Colon (tissue), 2 donors: ENCODE data around the gene ZBTB40.

ENCODE experiments used
- FAIRE-seq: peaks from 2 replicates; lab custom pipeline; 2012; peaks lifted over from hg19 to GRCh38; lab: Jason Lieb, UNC
- donor health status: control.
- donor health status: control.

Gene ZBTB40

DNA sequence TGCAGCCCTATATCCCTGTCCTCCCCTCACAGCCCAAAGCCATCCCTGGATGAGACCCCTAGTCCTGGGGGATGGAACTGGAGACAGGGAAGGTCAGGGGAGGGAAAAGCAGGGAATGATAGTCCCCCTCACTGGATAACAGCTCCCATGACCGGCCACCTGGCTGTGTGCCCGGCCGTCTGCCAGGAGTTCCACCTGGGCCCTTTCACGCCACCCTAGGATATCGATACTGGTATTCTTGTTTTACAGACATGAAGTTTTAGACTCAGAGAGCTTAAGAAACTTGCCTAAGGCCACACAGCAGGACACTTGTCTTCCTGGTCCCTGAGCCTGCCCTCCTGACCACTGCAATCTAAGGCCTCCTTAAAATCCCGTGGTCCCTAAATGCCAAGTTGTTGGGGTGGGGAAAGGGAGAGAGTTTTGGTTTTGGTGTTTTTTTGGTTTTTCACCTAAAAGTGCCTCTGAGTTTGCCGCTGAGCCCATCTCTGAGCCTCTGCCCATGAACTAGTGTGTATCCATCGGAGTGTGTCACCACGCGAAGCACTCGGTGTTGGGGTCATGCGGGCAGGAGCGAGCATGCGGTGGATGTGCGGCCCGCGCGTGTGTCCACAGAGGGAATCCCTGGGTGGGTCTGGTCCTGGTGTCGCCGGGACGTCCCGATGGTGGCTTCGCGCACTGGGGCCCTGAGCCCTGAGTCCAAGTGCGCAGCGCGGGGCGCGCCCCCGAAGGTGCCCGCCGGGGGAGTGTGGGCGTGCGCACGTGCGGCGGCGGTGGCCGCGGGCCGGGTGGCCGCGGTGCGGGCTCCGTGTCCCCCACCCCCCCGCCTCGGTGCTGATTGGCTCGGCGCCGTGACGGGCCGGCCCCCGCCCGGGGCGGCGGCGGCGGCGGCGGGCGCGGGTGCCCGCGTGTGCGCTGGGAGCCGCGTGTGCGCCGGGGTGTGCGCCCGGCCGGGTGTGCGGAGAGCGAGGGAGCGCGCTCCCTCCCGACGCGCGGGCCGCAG, 111.2 kb downstream of the ZBTB40 start, which contains the start of gene EPHA8:
TSS of gene EPHA8 (plus strand) at position 906 of the 1,000 bp plus-strand sequence. CDS start 147 bp downstream, outside the sequence.
- FAIRE-seq: no peak

DNA sequence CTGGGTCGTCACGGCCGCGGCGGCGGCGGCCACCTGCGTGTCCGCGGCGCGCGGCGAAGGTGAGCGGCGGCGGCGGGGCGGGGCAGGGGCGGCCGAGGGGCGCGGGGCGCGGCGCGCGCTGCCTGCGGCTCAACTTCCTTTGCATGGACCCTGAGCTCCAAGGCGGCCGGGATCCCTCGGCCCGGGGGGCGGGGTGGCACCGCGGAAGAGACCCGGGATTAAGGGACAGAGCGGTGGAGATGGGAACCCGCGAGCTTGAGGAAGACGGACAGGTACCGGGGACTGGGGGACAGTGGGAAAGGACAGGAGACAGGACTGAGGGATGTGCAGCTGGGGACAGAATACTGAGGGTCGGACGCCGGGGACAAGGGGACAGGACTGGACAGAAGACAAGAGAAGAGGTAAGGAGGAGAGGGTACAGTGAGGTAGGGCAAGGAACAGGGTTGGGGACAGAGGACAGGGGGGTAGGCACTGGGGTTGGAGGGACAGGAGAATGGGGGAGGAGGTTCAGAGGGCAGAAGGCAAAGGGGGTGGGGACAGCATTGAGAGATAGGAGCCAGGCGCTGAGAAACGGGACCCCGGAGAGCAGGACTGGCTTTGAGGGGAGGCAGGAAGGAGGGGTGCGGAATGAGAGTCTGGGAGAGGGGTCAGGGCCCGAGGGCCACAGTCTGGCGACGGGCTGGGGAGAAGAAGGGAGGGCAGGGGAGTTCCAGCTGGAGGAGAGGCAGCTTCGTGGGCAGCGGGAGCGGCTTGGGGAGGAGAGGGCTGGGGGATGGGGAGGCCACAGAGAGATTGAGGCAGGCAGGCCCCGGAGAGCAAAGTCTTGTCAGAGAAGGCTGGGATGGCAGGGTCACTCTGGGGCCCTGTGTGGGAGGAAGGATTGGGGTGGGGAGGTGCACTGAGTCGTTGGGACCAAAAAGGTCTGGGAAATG, 112.3 kb downstream of the ZBTB40 start:
- no peak for FAIRE-seq

DNA sequence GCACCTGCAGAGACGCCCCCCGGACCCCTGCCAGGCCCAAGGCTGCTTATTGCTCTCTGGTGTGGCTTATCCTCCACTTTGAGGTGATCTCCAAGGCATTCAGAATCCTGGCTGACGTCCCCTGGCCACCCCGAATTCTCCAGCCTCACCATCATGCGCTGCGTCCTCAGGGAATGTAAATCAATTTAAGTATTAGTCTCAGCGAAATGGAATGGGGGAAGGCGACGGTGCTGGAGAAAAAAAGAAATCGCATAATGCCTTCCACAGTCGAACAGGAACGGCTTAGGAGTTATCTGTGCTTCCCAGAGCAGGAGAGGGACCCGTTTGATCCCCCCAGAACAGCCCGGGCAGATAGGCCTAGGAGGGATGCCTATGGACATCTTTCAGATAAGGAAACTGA, 114.5 kb downstream of the ZBTB40 start:
- no peak for FAIRE-seq

DNA sequence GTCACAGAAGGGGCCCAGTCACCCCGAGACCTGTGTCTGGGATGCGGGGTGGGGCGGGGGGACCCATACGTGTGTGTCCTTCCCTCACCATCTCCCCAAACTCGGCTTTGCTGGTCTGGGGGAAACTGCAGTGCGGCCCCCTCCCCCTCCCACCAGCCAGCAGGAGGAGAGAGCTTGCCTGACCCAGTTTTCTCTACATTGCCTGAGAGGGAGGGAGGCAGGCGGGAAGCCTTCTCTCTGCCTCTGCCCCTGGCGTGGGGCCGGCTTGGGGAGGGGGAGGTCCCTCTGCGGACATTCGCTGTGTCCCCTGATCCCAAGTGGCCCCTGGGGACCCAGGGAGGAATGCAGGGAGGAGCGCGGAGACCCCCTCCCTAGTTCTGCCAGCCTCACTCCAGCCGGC, 115.5 kb downstream of the ZBTB40 start:
- no peak for FAIRE-seq

- FAIRE-seq: no peak
Observed at GRCh38 chr1:22567994-22568393, 116.3 kb downstream of the ZBTB40 start.

- FAIRE-seq: no peak
Observed at GRCh38 chr1:22569269-22569668, 117.6 kb downstream of the ZBTB40 start.

DNA sequence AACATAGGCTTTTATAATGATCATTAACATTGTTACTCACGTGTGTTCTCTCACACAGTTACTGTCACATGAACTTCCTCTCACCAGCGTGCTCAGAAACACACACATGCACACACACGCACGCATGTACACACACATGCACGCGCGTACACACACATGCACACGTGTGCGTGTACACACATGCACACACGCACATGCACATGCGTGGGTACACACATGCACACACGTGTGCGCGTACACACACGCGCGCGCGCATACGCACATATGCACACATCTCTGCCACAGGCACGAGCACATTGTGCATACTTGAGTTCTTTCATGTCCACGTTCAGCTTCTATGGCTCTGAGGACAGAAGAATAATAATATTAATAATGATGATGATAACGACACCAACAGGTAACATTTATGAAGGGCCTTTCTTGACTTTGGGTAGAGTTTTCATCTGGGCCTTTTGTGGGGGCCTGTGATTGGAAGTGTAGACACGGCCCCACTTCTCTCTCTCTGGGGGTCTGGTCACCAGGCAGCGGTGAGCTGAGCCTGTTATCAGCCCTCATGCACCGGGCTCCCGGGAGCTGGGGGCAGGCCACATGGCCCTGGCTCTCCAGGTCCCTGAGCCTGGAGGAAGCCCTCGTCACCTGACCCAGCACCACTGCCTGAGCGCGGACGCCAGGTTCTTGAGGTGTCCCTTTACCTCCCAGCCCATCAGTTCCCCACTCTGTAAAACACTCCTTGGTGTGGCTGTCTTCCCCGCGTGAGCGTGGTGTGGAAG, 118.7 kb downstream of the ZBTB40 start:
- FAIRE-seq: no peak

DNA sequence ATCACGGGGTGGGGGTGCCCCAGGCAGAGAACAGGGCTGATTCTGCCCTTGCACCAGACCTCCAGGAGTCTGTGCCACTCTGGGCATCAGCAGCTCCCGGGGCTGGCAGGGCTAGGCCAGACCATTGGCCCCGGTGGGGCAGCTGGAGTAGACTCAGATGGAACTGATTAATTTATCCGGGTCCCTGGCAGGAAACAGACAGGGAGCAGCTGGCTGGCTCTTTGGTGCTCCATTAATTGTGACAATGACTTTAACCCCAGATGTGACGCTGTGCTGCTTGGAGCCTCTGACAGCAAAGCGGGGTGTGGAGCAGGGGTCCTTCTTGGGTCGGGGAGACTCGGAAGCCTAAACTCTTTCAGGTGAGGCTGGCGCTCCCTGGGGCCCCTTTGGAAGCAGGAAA, 121.2 kb downstream of the ZBTB40 start:
- no peak for FAIRE-seq

DNA sequence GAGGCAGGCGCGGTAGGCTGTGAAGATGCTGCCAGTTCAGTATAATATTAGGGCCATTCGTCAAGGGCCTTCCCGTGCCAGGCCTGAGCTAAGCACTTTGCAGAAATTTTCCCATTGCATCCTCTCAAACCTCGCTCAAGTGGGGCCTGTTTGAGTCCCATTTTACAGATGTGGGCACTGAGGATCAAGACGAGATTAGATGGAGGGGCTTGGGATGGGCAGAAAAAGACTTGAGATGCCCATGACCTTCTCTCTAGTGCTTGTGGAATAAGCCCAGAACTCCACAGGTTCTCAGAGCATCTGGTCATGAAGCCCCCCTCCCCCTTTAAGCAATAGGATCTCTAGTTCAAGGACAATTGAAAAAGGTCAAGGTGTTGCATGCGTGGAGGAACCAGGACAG, 121.6 kb downstream of the ZBTB40 start:
- FAIRE-seq: no peak

DNA sequence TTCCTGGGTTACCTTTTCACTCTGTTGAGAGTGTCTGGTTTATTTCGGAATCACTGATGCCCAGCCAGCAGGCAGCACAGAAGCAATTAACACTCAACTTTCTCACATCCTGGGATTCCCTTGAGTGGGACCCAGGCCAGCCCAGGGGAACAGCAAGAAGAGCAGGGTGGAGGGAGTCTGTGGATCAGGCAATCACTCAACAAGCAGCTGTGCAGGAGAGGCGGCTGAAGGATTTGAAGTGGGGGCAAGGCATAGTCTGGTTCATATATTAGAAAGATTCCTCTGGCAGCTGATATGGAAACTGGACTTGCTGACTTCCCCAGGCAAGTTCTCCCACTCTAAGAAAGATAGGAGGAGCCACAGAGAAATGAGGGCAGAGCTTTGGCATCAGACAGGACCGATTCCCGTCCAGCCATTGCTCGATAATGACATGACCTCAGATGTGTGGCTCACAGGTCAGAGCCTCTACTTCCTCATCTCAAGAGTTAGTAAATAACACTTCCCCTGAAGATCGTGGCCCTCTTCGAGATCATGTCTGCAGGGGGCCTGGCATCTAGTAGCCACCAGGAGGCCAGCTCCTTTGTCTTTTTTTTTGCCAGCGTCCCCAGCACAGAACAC, 124.0 kb downstream of the ZBTB40 start:
- no peak for FAIRE-seq

DNA sequence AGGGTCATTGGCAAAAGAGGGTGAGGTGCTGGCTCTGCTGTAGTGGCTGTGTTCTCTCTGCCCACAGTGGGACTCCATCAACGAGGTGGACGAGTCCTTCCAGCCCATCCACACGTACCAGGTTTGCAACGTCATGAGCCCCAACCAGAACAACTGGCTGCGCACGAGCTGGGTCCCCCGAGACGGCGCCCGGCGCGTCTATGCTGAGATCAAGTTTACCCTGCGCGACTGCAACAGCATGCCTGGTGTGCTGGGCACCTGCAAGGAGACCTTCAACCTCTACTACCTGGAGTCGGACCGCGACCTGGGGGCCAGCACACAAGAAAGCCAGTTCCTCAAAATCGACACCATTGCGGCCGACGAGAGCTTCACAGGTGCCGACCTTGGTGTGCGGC, 124.5 kb downstream of the ZBTB40 start:
- FAIRE-seq: no peak

DNA sequence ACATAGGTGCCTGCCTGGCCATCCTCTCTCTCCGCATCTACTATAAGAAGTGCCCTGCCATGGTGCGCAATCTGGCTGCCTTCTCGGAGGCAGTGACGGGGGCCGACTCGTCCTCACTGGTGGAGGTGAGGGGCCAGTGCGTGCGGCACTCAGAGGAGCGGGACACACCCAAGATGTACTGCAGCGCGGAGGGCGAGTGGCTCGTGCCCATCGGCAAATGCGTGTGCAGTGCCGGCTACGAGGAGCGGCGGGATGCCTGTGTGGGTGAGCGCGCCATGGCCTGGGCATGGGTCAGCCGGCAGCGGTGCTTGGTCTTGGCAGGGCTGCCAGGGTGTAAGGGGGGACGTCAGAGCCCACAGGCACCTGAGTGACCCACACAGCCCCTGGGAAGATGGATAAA, 125.0 kb downstream of the ZBTB40 start:
- FAIRE-seq: no peak

DNA sequence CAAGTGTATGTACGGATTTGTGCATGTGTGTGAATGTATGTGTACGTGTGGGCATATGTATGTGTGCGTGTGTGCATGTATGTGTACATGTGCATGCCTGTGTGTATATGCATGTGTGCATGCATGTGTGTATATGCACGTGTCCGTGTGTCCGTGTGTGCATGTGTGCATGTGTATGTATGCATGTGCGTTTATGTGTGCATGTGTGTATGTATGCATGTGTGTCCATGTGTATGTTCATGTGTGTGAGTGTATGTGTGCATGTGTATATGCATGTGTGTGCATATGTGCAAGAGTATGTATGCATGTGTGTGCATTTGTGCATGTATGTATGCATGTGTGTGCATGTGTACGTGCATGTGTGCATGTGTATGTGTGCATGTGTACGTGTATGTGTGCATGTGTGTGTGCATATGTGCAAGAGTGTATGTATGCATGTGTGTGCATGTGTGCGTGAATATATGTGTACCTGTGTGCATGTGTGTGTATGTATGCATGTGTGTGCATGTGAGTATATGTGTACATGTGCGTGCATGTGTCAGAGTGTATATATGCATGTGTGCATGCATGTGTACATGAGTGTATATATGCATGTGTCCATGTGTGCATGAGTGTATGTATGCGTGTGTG, 127.2 kb downstream of the ZBTB40 start:
- FAIRE-seq: no peak

DNA sequence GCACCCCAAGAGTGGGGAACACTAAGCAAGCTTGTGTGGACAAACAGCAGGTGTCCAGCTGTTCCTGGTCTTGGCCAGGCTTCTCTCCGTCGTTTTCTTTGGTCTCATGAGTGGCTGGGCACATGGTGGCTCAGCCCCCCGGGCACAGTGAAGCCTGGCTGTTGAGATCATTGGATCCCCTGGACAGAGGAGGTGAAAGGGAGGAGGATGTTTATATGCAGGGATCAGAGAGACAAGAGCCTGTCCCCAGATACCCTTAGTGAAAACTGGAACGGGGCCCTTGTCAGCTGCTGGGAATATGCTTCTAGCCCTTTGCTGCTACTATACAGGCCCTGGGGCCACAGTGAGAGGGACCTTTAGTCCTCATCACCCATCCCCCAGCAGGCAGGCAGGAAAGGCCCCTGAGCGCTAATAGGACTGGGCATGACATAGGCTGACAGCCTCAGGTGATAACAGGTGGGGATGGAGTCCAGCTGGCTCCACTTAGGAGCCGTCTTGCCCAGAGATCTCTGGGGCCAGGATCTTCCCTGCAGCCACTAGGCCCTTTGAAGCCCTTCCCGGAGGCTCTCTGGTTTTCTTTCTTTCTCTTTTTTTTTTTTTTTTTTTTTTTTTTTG, 128.0 kb downstream of the ZBTB40 start:
- FAIRE-seq: no peak
